ENCODE data around the gene TNS3.

GRCh38 chr7:47512481-47513176 lies 69.3 kb downstream of the TNS3 start:
- no peak for TF ChIP-seq RFX5 (IDR thresholded peaks at IDR 0.05; ENCODE audit: low read depth, low read length)
- TF ChIP-seq ELF3 (CRISPR knock-in tag; IDR thresholded peaks at IDR 0.05): no peak
- TF ChIP-seq, protein P1, sequence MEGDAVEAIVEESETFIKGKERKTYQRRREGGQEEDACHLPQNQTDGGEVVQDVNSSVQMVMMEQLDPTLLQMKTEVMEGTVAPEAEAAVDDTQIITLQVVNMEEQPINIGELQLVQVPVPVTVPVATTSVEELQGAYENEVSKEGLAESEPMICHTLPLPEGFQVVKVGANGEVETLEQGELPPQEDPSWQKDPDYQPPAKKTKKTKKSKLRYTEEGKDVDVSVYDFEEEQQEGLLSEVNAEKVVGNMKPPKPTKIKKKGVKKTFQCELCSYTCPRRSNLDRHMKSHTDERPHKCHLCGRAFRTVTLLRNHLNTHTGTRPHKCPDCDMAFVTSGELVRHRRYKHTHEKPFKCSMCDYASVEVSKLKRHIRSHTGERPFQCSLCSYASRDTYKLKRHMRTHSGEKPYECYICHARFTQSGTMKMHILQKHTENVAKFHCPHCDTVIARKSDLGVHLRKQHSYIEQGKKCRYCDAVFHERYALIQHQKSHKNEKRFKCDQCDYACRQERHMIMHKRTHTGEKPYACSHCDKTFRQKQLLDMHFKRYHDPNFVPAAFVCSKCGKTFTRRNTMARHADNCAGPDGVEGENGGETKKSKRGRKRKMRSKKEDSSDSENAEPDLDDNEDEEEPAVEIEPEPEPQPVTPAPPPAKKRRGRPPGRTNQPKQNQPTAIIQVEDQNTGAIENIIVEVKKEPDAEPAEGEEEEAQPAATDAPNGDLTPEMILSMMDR (CRISPR knock-in tag; IDR thresholded peaks at IDR 0.05): no peak
- TF ChIP-seq ZNF274 (CRISPR knock-in tag; IDR thresholded peaks at IDR 0.05): no peak

Measured in HepG2 (cell line).